Progenitor cell of endocrine pancreas (in vitro differentiated cells): ENCODE results near the gene TAGAP. TPM values are rescaled to one million over a fixed set of nuclear protein-coding genes. Genes with fewer than 3 reads are reported as not detected.

Experiments
- DNase-seq: peaks from one replicate; pipeline ENCODE4 v3.0.0; 2021; ENCODE audit warnings: low spot score; ENCODE audit not compliant: unreplicated experiment
- H3K27ac Mint-ChIP-seq: 2 replicates; pipeline ENCODE4 v1.8.0; 2021; ENCODE audit warnings: mild to moderate bottlenecking, moderate library complexity, mixed read lengths
- H3K27me3 Mint-ChIP-seq: 2 replicates; pipeline ENCODE4 v1.8.0; 2021; ENCODE audit warnings: mixed read lengths
- H3K36me3 Mint-ChIP-seq: 2 replicates; pipeline ENCODE4 v1.8.0; 2022; ENCODE audit warnings: mixed read lengths; ENCODE audit not compliant: insufficient read depth
- H3K4me1 Mint-ChIP-seq: 2 replicates; pipeline ENCODE4 v1.8.0; 2021; ENCODE audit warnings: low read depth, mixed read lengths
- H3K4me3 Mint-ChIP-seq: 2 replicates; pipeline ENCODE4 v1.8.0; 2021; ENCODE audit warnings: low read depth, mild to moderate bottlenecking, moderate library complexity, mixed read lengths
- H3K9me3 Mint-ChIP-seq: 2 replicates; pipeline ENCODE4 v1.8.0; 2021; ENCODE audit warnings: low read depth, mixed read lengths
- CTCF ChIP-seq: fragments of 200-600 bp; sonication (generic); IDR thresholded peaks from one replicate; pipeline ENCODE4 v1.5.0; 2021; ENCODE audit warnings: antibody characterized with exemption, mild to moderate bottlenecking; ENCODE audit not compliant: unreplicated experiment
- long read RNA-seq: library from polyadenylated mRNA; unstranded; transcript quantifications from one replicate; pipeline ENCODE4 v2.0.0, GENCODE V29; 2020
- total RNA-seq: library from RNA; stranded (reverse); gene quantifications from 2 replicates; pipeline ENCODE4 v1.2.1, GENCODE V29; 2021

Gene TAGAP
- not detected in 2 replicates for total RNA-seq
- long read RNA-seq, result 0 reads

- Mint-ChIP-seq H3K27ac (no peak within 1 kb of the TSS), H3K9me3 (no peaks in the 10 kb centered on the region), H3K36me3 (no peaks in the 10 kb centered on the region), H3K4me1 (peaks cover 1% of the 10 kb centered on the region), H3K4me3 (no peak within 1 kb of the TSS), H3K27me3 (peaks cover 26% of the 10 kb centered on the region)
- DNase-seq, result no peak
- no peak for TF ChIP-seq CTCF
These were observed at the start of gene TAGAP for GRCh38 chr6:159044899-159045727. Gene TAGAP, minus strand, starts transcription at chr6:159044991. Its CDS starts 845 bp downstream, at chr6:159044146.

- Mint-ChIP-seq H3K9me3 (no peaks in the 10 kb centered on the region), H3K4me3 (no peak overlapping the region), H3K36me3 (no peaks in the 10 kb centered on the region), H3K27ac (no peak overlapping the region), H3K27me3 (peaks cover 8% of the 10 kb centered on the region), H3K4me1 (no peaks in the 10 kb centered on the region)
- TF ChIP-seq CTCF, result no peak
- DNase-seq, result no peak
These were observed 49.0 kb upstream of the TAGAP start for GRCh38 chr6:159093609-159094443.

- no peak overlapping the region for H3K27ac Mint-ChIP-seq
- no peak overlapping the region for H3K4me3 Mint-ChIP-seq
- H3K4me1 Mint-ChIP-seq, result no peaks in the 10 kb centered on the region
- no peak for TF ChIP-seq CTCF
- H3K9me3 Mint-ChIP-seq, result no peaks in the 10 kb centered on the region
- H3K36me3 Mint-ChIP-seq, result no peaks in the 10 kb centered on the region
- H3K27me3 Mint-ChIP-seq, result peaks cover 8% of the 10 kb centered on the region
- DNase-seq, result no peak
These were observed 47.8 kb upstream of the TAGAP start for GRCh38 chr6:159092631-159093030.

- Mint-ChIP-seq H3K9me3 (no peaks in the 10 kb centered on the region), H3K36me3 (no peaks in the 10 kb centered on the region), H3K27ac (no peak overlapping the region), H3K27me3 (peaks cover 8% of the 10 kb centered on the region), H3K4me1 (no peaks in the 10 kb centered on the region), H3K4me3 (no peak overlapping the region)
- DNase-seq, result no peak
- TF ChIP-seq CTCF, result no peak
These were observed 46.0 kb upstream of the TAGAP start for GRCh38 chr6:159090530-159091480.
